ENCODE data around the gene ADAMTSL1.

The ADAMTSL1 gene

GRCh38 chr9:18614651-18615050 is 140.7 kb downstream of the ADAMTSL1 start:
- Histone ChIP-seq H3K27me3 (ENCODE audit: control insufficient read depth, insufficient read depth, low read length) (no peaks in the 10 kb centered on the region), H3K4me3 (ENCODE audit: low read length) (no peak overlapping the region), H3K4me1 (ENCODE audit: control insufficient read depth, insufficient read depth, low read length) (no peaks in the 10 kb centered on the region), H3K36me3 (ENCODE audit: insufficient read depth, low read length) (peaks cover 9% of the 10 kb centered on the region), H3K9ac (ENCODE audit: low read depth, low read length) (no peak overlapping the region), H3K9me3 (replicated peaks; ENCODE audit: low read length) (no peaks in the 10 kb centered on the region), H3K4me2 (ENCODE audit: low read length) (no peak overlapping the region)

- no peak overlapping the region for H3K9ac ChIP-seq (ENCODE audit: low read depth, low read length)
- H3K9me3 ChIP-seq (replicated peaks; ENCODE audit: low read length): no peaks in the 10 kb centered on the region
- H3K36me3 ChIP-seq (ENCODE audit: insufficient read depth, low read length): peaks cover 10% of the 10 kb centered on the region
- H3K27me3 ChIP-seq (ENCODE audit: control insufficient read depth, insufficient read depth, low read length): no peaks in the 10 kb centered on the region
- H3K4me2 ChIP-seq (ENCODE audit: low read length): no peak overlapping the region
- peaks cover 4% of the 10 kb centered on the region for H3K4me1 ChIP-seq (ENCODE audit: control insufficient read depth, insufficient read depth, low read length)
- H3K4me3 ChIP-seq (ENCODE audit: low read length): no peak overlapping the region
Observed at GRCh38 chr9:18616976-18617375, 143.0 kb downstream of the ADAMTSL1 start.

GRCh38 chr9:18617759-18618158 is 143.8 kb downstream of the ADAMTSL1 start:
- Histone ChIP-seq H3K4me1 (ENCODE audit: control insufficient read depth, insufficient read depth, low read length) (peaks cover 4% of the 10 kb centered on the region), H3K4me3 (ENCODE audit: low read length) (no peak overlapping the region), H3K27me3 (ENCODE audit: control insufficient read depth, insufficient read depth, low read length) (no peaks in the 10 kb centered on the region), H3K9ac (ENCODE audit: low read depth, low read length) (no peak overlapping the region), H3K4me2 (ENCODE audit: low read length) (no peak overlapping the region), H3K36me3 (ENCODE audit: insufficient read depth, low read length) (peaks cover 18% of the 10 kb centered on the region), H3K9me3 (replicated peaks; ENCODE audit: low read length) (no peaks in the 10 kb centered on the region)

GRCh38 chr9:18618862-18619261 is 144.9 kb downstream of the ADAMTSL1 start:
- H3K4me2 ChIP-seq (ENCODE audit: low read length): no peak overlapping the region
- H3K36me3 ChIP-seq (ENCODE audit: insufficient read depth, low read length): peaks cover 22% of the 10 kb centered on the region

GRCh38 chr9:18622186-18622836 is 148.4 kb downstream of the ADAMTSL1 start:
- Histone ChIP-seq H3K4me1 (ENCODE audit: control insufficient read depth, insufficient read depth, low read length) (peaks cover 9% of the 10 kb centered on the region), H3K9me3 (replicated peaks; ENCODE audit: low read length) (no peaks in the 10 kb centered on the region), H3K4me3 (ENCODE audit: low read length) (no peak overlapping the region), H3K36me3 (ENCODE audit: insufficient read depth, low read length) (peaks cover 40% of the 10 kb centered on the region), H3K27me3 (ENCODE audit: control insufficient read depth, insufficient read depth, low read length) (no peaks in the 10 kb centered on the region), H3K9ac (ENCODE audit: low read depth, low read length) (no peak overlapping the region), H3K4me2 (ENCODE audit: low read length) (no peak overlapping the region)

More at GRCh38 chr9:18618862-18619261, 144.9 kb downstream of the ADAMTSL1 start:
- H3K9me3 ChIP-seq (replicated peaks; ENCODE audit: low read length): no peaks in the 10 kb centered on the region
- H3K9ac ChIP-seq (ENCODE audit: low read depth, low read length): no peak overlapping the region
- H3K27me3 ChIP-seq (ENCODE audit: control insufficient read depth, insufficient read depth, low read length): no peaks in the 10 kb centered on the region
- no peak overlapping the region for H3K4me3 ChIP-seq (ENCODE audit: low read length)
- peaks cover 9% of the 10 kb centered on the region for H3K4me1 ChIP-seq (ENCODE audit: control insufficient read depth, insufficient read depth, low read length)

- peaks cover 9% of the 10 kb centered on the region for H3K4me1 ChIP-seq (ENCODE audit: control insufficient read depth, insufficient read depth, low read length)
Observed at GRCh38 chr9:18623221-18624079, 149.5 kb downstream of the ADAMTSL1 start.

GRCh38 chr9:18626046-18626698 is 152.2 kb downstream of the ADAMTSL1 start:
- Histone ChIP-seq H3K9me3 (replicated peaks; ENCODE audit: low read length) (no peaks in the 10 kb centered on the region), H3K4me2 (ENCODE audit: low read length) (no peak overlapping the region), H3K9ac (ENCODE audit: low read depth, low read length) (no peak overlapping the region), H3K4me3 (ENCODE audit: low read length) (no peak overlapping the region), H3K36me3 (ENCODE audit: insufficient read depth, low read length) (peaks cover 40% of the 10 kb centered on the region), H3K27me3 (ENCODE audit: control insufficient read depth, insufficient read depth, low read length) (no peaks in the 10 kb centered on the region), H3K4me1 (ENCODE audit: control insufficient read depth, insufficient read depth, low read length) (peaks cover 8% of the 10 kb centered on the region)

More at GRCh38 chr9:18623221-18624079, 149.5 kb downstream of the ADAMTSL1 start:
- Histone ChIP-seq H3K27me3 (ENCODE audit: control insufficient read depth, insufficient read depth, low read length) (no peaks in the 10 kb centered on the region), H3K36me3 (ENCODE audit: insufficient read depth, low read length) (peaks cover 44% of the 10 kb centered on the region), H3K9ac (ENCODE audit: low read depth, low read length) (no peak overlapping the region), H3K4me3 (ENCODE audit: low read length) (no peak overlapping the region), H3K4me2 (ENCODE audit: low read length) (no peak overlapping the region), H3K9me3 (replicated peaks; ENCODE audit: low read length) (no peaks in the 10 kb centered on the region)

- Histone ChIP-seq H3K4me3 (ENCODE audit: low read length) (no peak overlapping the region), H3K4me2 (ENCODE audit: low read length) (no peak overlapping the region), H3K9me3 (replicated peaks; ENCODE audit: low read length) (no peaks in the 10 kb centered on the region), H3K9ac (ENCODE audit: low read depth, low read length) (no peak overlapping the region), H3K4me1 (ENCODE audit: control insufficient read depth, insufficient read depth, low read length) (peaks cover 24% of the 10 kb centered on the region), H3K27me3 (ENCODE audit: control insufficient read depth, insufficient read depth, low read length) (no peaks in the 10 kb centered on the region), H3K36me3 (ENCODE audit: insufficient read depth, low read length) (peaks cover 23% of the 10 kb centered on the region)
Observed at GRCh38 chr9:18629136-18629535, 155.2 kb downstream of the ADAMTSL1 start.

GRCh38 chr9:18632632-18633403 is 158.9 kb downstream of the ADAMTSL1 start:
- H3K9me3 ChIP-seq (replicated peaks; ENCODE audit: low read length): no peaks in the 10 kb centered on the region
- peak overlapping the region; percentile 70 for H3K4me2 ChIP-seq (ENCODE audit: low read length)

GRCh38 chr9:18636781-18637180 is 162.8 kb downstream of the ADAMTSL1 start:
- Histone ChIP-seq H3K36me3 (ENCODE audit: insufficient read depth, low read length) (peaks cover 33% of the 10 kb centered on the region), H3K9me3 (replicated peaks; ENCODE audit: low read length) (no peaks in the 10 kb centered on the region), H3K4me2 (ENCODE audit: low read length) (no peak overlapping the region), H3K4me3 (ENCODE audit: low read length) (no peak overlapping the region), H3K4me1 (ENCODE audit: control insufficient read depth, insufficient read depth, low read length) (peaks cover 49% of the 10 kb centered on the region), H3K27me3 (ENCODE audit: control insufficient read depth, insufficient read depth, low read length) (no peaks in the 10 kb centered on the region), H3K9ac (ENCODE audit: low read depth, low read length) (no peak overlapping the region)

More at GRCh38 chr9:18632632-18633403, 158.9 kb downstream of the ADAMTSL1 start:
- H3K27me3 ChIP-seq (ENCODE audit: control insufficient read depth, insufficient read depth, low read length): no peaks in the 10 kb centered on the region
- H3K4me1 ChIP-seq (ENCODE audit: control insufficient read depth, insufficient read depth, low read length): peaks cover 36% of the 10 kb centered on the region
- peaks cover 9% of the 10 kb centered on the region for H3K36me3 ChIP-seq (ENCODE audit: insufficient read depth, low read length)
- H3K9ac ChIP-seq (ENCODE audit: low read depth, low read length): peak overlapping the region; percentile 51
- H3K4me3 ChIP-seq (ENCODE audit: low read length): peak overlapping the region; percentile 13
